ENCODE data around the gene PLXDC2. TPM values are rescaled to one million over a fixed set of nuclear protein-coding genes. Genes with fewer than 3 reads are reported as not detected.

The PLXDC2 gene
- total and polyA plus RNA-seq, 3 experiments from 2014 or later: 0.15 to 1.5 (median 0.38) TPM

DNA sequence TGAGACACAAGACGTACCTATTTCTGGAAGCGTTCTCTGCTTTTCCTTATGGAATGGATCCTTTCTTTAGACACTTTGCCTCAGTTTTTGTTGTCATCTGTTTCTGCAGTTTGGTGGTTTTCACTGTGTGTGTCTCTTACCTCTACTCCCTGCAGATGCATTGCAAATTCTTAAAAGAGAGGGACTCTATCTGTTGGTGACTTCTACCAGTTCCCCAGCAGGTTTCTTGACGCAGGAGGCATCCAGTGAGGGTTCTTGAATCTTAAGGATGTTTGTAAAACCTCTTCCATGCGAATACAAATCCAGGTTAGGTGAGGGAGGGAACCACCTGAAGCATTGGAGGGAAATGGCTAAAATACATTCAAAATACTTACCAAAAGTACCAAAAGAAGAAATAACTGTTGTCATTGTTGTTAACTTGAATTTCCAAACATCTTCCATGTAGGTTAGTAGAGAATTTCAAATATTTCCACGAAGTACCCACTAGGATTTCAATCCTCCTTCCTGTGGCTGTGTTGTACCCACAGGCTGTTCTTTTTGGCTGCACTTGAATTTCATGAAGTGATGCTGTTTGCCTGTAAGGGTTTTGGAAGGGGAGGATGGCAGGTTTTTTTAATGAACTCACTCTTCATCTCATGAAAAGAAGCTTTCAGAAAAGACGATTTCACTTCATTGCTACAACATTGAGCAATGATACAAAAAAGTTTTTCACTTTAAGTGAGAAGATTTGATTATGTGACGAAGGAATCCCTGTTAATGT, 32.2 kb downstream of the PLXDC2 start:
- Histone ChIP-seq H3K27me3 (ENCODE audit: insufficient read depth, low read length, poor library complexity, severe bottlenecking) (no peaks in the 10 kb centered on the region), H3K27ac (ENCODE audit: low read depth, low read length) (no peak overlapping the region), H3K4me3 (ENCODE audit: low read length) (no peak overlapping the region), H3K4me1 (ENCODE audit: insufficient read depth, low read length) (no peaks in the 10 kb centered on the region), H3K36me3 (ENCODE audit: insufficient read depth, low read length) (no peaks in the 10 kb centered on the region), H3K9me3 (ENCODE audit: low read length) (no peaks in the 10 kb centered on the region)
- H3K27me3 Mint-ChIP-seq: no peaks in the 10 kb centered on the region
- H3K36me3 Mint-ChIP-seq: no peaks in the 10 kb centered on the region
- ChIA-PET CTCF (no interaction called here), POLR2A (no interaction called here)
- peaks cover 0 to 10% (median 3%) of the 10 kb centered on the region in 5 donors for H3K9me3 Mint-ChIP-seq
- H3K27ac Mint-ChIP-seq: peak overlapping the region in 1 of 8 donors; percentile 49
- no peak for DNase-seq
- H3K4me3 Mint-ChIP-seq: no peak overlapping the region
- no peaks in the 10 kb centered on the region for H3K4me1 Mint-ChIP-seq

DNA sequence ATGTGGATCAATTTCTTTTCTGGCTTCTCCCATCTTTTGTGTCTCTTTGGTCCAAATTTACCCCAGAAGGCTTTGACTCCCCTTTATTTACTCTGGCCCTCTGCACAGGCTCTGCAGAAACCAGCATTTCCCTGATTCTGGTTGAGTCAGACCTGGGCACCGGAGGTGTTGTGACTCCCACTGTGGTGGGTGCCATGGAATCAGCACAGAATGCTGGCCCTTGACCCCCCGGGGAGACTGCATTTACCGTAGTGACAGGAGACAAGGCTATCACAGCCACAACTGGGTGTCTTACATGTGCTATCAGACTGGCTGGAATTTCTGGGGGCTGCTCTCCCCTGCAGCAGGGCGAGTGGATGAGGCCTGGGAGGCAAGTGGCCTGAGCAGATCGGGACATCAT, 37.6 kb downstream of the PLXDC2 start:
- Mint-ChIP-seq H3K4me3 (no peak overlapping the region), H3K4me1 (no peaks in the 10 kb centered on the region), H3K36me3 (no peaks in the 10 kb centered on the region), H3K27me3 (no peaks in the 10 kb centered on the region), H3K9me3 (peaks cover 3 to 14% (median 5%) of the 10 kb centered on the region in 5 donors), H3K27ac (no peak overlapping the region)
- H3K4me3 ChIP-seq (ENCODE audit: low read length): no peak overlapping the region
- no peaks in the 10 kb centered on the region for H3K4me1 ChIP-seq (ENCODE audit: insufficient read depth, low read length)
- POLR2A ChIA-PET: no interaction called here
- no peak overlapping the region for H3K27ac ChIP-seq (ENCODE audit: low read depth, low read length)
- no peaks in the 10 kb centered on the region for H3K36me3 ChIP-seq (ENCODE audit: insufficient read depth, low read length)
- no peak for DNase-seq
- H3K9me3 ChIP-seq (ENCODE audit: low read length): no peaks in the 10 kb centered on the region
- H3K27me3 ChIP-seq (ENCODE audit: insufficient read depth, low read length, poor library complexity, severe bottlenecking): no peaks in the 10 kb centered on the region
- CTCF ChIA-PET: no interaction called here

DNA sequence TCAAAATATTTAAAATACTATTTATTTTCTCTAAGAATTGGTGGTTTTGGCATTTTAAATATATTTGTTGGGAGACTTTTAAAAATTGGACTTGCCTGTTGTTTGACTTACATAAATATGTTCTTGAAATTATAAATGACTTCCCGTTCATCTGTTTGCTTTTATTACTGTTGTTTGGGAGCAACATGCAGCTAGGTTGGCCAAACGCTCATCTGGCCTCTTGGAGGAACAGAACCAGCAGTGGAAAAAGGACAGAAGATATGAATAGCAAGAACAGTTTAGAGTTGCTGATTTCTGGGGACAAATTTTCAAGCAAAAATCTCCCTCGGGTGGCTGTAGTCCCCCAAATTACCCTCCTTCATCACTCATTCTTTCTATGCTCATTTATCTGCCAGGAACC, 41.6 kb downstream of the PLXDC2 start:
- no peak for DNase-seq
- no peaks in the 10 kb centered on the region for H3K4me1 Mint-ChIP-seq
- Histone ChIP-seq H3K4me3 (ENCODE audit: low read length) (no peak overlapping the region), H3K27ac (ENCODE audit: low read depth, low read length) (no peak overlapping the region), H3K27me3 (ENCODE audit: insufficient read depth, low read length, poor library complexity, severe bottlenecking) (no peaks in the 10 kb centered on the region), H3K4me1 (ENCODE audit: insufficient read depth, low read length) (no peaks in the 10 kb centered on the region), H3K36me3 (ENCODE audit: insufficient read depth, low read length) (no peaks in the 10 kb centered on the region), H3K9me3 (ENCODE audit: low read length) (no peaks in the 10 kb centered on the region)
- CTCF ChIA-PET: no interaction called here
- H3K27ac Mint-ChIP-seq: no peak overlapping the region
- H3K27me3 Mint-ChIP-seq: no peaks in the 10 kb centered on the region
- H3K9me3 Mint-ChIP-seq: peaks cover 3 to 23% (median 7%) of the 10 kb centered on the region in 5 donors
- H3K4me3 Mint-ChIP-seq: no peak overlapping the region
- POLR2A ChIA-PET: no interaction called here
- no peaks in the 10 kb centered on the region for H3K36me3 Mint-ChIP-seq

DNA sequence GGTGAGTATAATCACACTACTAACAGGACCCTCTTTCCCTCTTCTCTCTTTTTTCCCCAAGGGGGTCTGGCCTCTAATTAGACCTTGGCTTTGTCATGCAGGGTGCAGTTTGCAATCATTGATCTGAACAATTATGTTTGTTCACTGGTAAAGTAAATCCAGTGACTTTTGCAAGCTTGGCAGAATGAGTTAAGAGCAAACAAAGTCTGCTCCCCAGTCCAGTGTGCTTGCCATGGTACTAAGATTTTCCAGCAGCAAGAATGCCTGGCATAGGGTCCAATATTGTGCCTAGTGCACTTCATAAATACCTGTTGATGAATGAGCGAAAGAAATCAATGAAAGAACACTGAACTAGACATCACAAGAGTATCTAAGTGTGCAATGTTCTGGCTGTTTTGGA, 43.9 kb downstream of the PLXDC2 start:
- H3K4me3 Mint-ChIP-seq: no peak overlapping the region
- Histone ChIP-seq H3K9me3 (ENCODE audit: low read length) (no peaks in the 10 kb centered on the region), H3K36me3 (ENCODE audit: insufficient read depth, low read length) (no peaks in the 10 kb centered on the region), H3K4me3 (ENCODE audit: low read length) (no peak overlapping the region), H3K4me1 (ENCODE audit: insufficient read depth, low read length) (no peaks in the 10 kb centered on the region), H3K27me3 (ENCODE audit: insufficient read depth, low read length, poor library complexity, severe bottlenecking) (no peaks in the 10 kb centered on the region), H3K27ac (ENCODE audit: low read depth, low read length) (no peak overlapping the region)
- H3K4me1 Mint-ChIP-seq: no peaks in the 10 kb centered on the region
- DNase-seq: no peak
- no peaks in the 10 kb centered on the region for H3K36me3 Mint-ChIP-seq
- H3K27me3 Mint-ChIP-seq: no peaks in the 10 kb centered on the region
- peaks cover 1 to 23% (median 13%) of the 10 kb centered on the region in 5 donors for H3K9me3 Mint-ChIP-seq
- POLR2A ChIA-PET: no interaction called here
- CTCF ChIA-PET: no interaction called here
- H3K27ac Mint-ChIP-seq: no peak overlapping the region

DNA sequence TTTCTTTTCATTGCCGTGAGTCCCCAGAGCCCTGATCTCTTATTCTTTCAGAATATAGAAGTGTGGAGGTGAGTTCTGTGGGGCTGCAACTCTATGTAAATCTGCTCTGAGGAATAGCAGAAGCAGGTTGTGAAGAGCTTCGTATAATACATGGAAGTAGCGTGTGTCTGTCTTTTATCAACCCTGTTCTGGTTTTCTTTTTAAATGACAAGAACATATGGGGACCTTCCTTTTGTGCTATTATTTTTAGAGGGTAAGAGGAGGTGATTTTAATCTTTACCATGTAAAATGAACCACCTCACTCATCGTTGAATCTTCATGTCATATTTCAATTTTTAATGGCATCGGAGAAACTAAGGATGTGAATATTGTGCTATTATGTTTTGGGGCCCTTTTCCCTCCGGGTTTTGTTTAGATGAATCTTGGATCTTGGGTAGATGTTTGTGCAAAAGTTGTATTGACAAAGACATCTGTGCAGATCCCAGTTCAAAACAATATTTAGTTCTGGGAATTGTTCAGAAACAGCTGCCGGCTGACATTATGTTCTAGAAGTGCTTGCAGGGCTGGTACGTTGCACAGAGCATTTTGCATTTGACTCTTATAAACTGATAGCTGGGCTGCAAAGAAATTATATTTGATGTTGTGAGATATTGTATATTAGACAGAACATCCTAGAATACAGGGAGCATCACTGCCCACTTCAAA, 46.7 kb downstream of the PLXDC2 start:
- ChIA-PET POLR2A (no interaction called here), CTCF (no interaction called here)
- no peaks in the 10 kb centered on the region for H3K4me1 ChIP-seq (ENCODE audit: insufficient read depth, low read length)
- H3K9me3 ChIP-seq (ENCODE audit: low read length): no peaks in the 10 kb centered on the region
- Mint-ChIP-seq H3K4me1 (no peaks in the 10 kb centered on the region), H3K9me3 (peaks cover 2 to 22% (median 17%) of the 10 kb centered on the region in 5 donors), H3K27me3 (no peaks in the 10 kb centered on the region), H3K4me3 (no peak overlapping the region), H3K36me3 (no peaks in the 10 kb centered on the region), H3K27ac (no peak overlapping the region)
- no peak overlapping the region for H3K4me3 ChIP-seq (ENCODE audit: low read length)
- no peak overlapping the region for H3K27ac ChIP-seq (ENCODE audit: low read depth, low read length)
- DNase-seq: no peak
- H3K27me3 ChIP-seq (ENCODE audit: insufficient read depth, low read length, poor library complexity, severe bottlenecking): no peaks in the 10 kb centered on the region
- H3K36me3 ChIP-seq (ENCODE audit: insufficient read depth, low read length): no peaks in the 10 kb centered on the region

DNA sequence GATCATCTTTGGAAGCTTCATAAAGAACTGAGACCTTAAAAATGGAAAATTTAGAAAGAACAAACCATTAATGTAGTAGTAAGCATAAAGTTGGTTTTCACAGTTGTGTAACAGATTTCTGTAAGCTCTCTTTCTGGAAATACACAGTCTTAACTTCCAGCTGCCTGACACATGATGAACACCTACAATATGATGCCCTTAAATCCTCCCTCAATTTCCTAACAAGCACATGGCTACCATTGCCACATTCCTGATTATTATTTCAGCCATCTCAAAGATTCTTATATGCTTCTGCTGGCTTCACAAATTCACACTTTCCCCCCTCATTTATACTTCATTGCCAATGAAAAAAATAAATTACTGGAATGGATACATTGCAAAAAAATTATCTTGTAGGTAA, 49.4 kb downstream of the PLXDC2 start:
- Histone ChIP-seq H3K9me3 (ENCODE audit: low read length) (no peaks in the 10 kb centered on the region), H3K27me3 (ENCODE audit: insufficient read depth, low read length, poor library complexity, severe bottlenecking) (no peaks in the 10 kb centered on the region), H3K4me1 (ENCODE audit: insufficient read depth, low read length) (no peaks in the 10 kb centered on the region), H3K4me3 (ENCODE audit: low read length) (no peak overlapping the region), H3K27ac (ENCODE audit: low read depth, low read length) (no peak overlapping the region), H3K36me3 (ENCODE audit: insufficient read depth, low read length) (no peaks in the 10 kb centered on the region)
- Mint-ChIP-seq H3K36me3 (no peaks in the 10 kb centered on the region), H3K4me3 (no peak overlapping the region), H3K4me1 (no peaks in the 10 kb centered on the region), H3K27me3 (no peaks in the 10 kb centered on the region), H3K9me3 (peaks cover 5 to 20% (median 11%) of the 10 kb centered on the region in 5 donors), H3K27ac (no peak overlapping the region)
- no peak for DNase-seq
- ChIA-PET CTCF (no interaction called here), POLR2A (no interaction called here)

DNA sequence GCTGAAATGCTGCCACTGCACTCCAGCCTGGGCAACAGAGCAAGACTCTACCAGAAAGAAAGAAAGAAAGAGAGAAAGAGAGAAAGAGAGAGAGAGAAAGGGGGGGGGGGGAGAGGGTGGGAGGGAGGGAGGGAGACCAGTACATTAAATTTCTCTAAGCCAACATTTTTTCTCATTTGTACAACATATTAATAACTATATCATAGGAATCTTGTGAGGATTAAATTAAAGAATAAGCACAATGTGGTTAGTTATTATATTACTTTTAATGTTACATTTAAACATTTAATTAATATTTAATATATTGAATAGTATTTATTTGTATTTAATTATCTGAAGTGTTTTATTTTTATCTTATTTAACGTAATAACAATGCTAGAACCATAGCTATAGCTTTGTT, 53.1 kb downstream of the PLXDC2 start:
- Histone ChIP-seq H3K36me3 (ENCODE audit: insufficient read depth, low read length) (no peaks in the 10 kb centered on the region), H3K27ac (ENCODE audit: low read depth, low read length) (no peak overlapping the region), H3K9me3 (ENCODE audit: low read length) (no peaks in the 10 kb centered on the region), H3K27me3 (ENCODE audit: insufficient read depth, low read length, poor library complexity, severe bottlenecking) (no peaks in the 10 kb centered on the region), H3K4me3 (ENCODE audit: low read length) (no peak overlapping the region), H3K4me1 (ENCODE audit: insufficient read depth, low read length) (no peaks in the 10 kb centered on the region)
- H3K27me3 Mint-ChIP-seq: no peaks in the 10 kb centered on the region
- peaks cover 4 to 23% (median 15%) of the 10 kb centered on the region in 5 donors for H3K9me3 Mint-ChIP-seq
- ChIA-PET POLR2A (no interaction called here), CTCF (no interaction called here)
- H3K4me1 Mint-ChIP-seq: no peaks in the 10 kb centered on the region
- no peak overlapping the region for H3K27ac Mint-ChIP-seq
- DNase-seq: no peak
- H3K4me3 Mint-ChIP-seq: no peak overlapping the region
- H3K36me3 Mint-ChIP-seq: no peaks in the 10 kb centered on the region

DNA sequence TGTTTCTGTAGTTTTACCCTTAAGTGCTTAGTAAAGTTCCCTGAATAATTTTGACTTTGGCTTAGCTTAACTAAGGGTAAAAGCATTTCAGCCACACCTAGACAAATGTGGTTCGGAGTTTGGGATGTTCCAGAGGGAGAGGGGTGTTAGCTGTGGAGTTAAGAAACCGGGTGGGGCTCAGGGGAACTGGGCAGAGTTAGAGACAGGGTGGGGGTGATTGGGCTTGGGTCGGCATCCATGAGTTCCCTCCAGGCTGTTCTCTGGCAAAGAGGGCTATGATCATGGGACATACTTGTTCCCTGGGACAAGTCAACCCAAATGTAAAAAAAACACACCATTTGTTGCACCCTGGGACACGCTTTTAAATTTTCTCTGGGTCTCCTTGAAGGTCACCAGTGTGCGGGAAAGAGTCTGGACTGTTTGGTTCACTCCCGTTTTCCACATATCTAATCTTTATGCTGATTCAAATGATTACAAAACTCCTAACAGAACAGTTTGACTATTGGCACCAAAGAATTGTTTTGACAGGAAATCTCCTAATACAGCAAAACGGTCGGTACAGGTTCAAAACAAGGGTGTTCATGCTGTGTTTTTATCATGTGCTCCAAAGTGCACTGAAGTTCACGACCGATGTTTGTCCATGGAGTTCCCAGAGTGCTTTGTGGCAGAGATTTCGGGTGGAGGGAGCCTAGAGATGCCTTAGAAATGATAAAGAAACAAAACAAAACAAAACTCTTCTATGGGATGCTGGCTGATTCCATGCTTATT, 56.5 kb downstream of the PLXDC2 start:
- H3K27me3 ChIP-seq (ENCODE audit: insufficient read depth, low read length, poor library complexity, severe bottlenecking): no peaks in the 10 kb centered on the region
- H3K27me3 Mint-ChIP-seq: no peaks in the 10 kb centered on the region
- H3K9me3 ChIP-seq (ENCODE audit: low read length): no peaks in the 10 kb centered on the region
- H3K36me3 ChIP-seq (ENCODE audit: insufficient read depth, low read length): no peaks in the 10 kb centered on the region
- DNase-seq: no peak
- peaks cover 4 to 19% (median 9%) of the 10 kb centered on the region in 5 donors for H3K9me3 Mint-ChIP-seq
- no peaks in the 10 kb centered on the region for H3K4me1 ChIP-seq (ENCODE audit: insufficient read depth, low read length)
- CTCF ChIA-PET: no interaction called here
- no peak overlapping the region for H3K27ac ChIP-seq (ENCODE audit: low read depth, low read length)
- H3K4me3 ChIP-seq (ENCODE audit: low read length): no peak overlapping the region
- H3K27ac Mint-ChIP-seq: no peak overlapping the region
- POLR2A ChIA-PET: no interaction called here
- no peaks in the 10 kb centered on the region for H3K36me3 Mint-ChIP-seq
- peak overlapping the region in 1 of 7 donors; percentile 15 for H3K4me3 Mint-ChIP-seq
- no peaks in the 10 kb centered on the region for H3K4me1 Mint-ChIP-seq
